ENCODE results near the gene PHLPP2.

- TF ChIP-seq ARNT (IDR thresholded peaks at IDR 0.05) (no peak), BHLHE40 (IDR thresholded peaks at IDR 0.05; ENCODE audit: borderline replicate concordance) (no peak), NFRKB (IDR thresholded peaks at IDR 0.05) (no peak), CTBP1 (IDR thresholded peaks at IDR 0.05; ENCODE audit: borderline replicate concordance) (no peak), SP1 (IDR thresholded peaks at IDR 0.05) (no peak), FOXM1 (IDR thresholded peaks at IDR 0.05; ENCODE audit: borderline replicate concordance) (no peak), LEF1 (IDR thresholded peaks at IDR 0.05; ENCODE audit: borderline replicate concordance) (no peak), TARDBP (IDR thresholded peaks at IDR 0.05) (no peak)
Measured at GRCh38 chr16:71672125-71672524, 52.4 kb downstream of the PHLPP2 start.
